IMR-90 (cell line): Measurements from ENCODE around the gene BCAS1. TPM values are rescaled to one million over a fixed set of nuclear protein-coding genes. Genes with fewer than 3 reads are reported as not detected.

Experiments used
- ATAC-seq: fragments of 200-7000 bp; cut with Tn5 transposase; 2 replicates; pipeline ENCODE4 v1.9.1; 2020; ENCODE audit warnings: low read depth, mild to moderate bottlenecking, moderate library complexity
- Bru-seq: library from RNA; stranded (reverse); fragments of 400-500 nt; gene quantifications from one replicate; lab custom pipeline; 2021; lab: Mats Ljungman, UMichigan
- BruChase-seq, 2 experiments: library from RNA; stranded (reverse); fragments of 400-500 nt; gene quantifications; one replicate each; lab custom pipeline; 2021; lab: Mats Ljungman, UMichigan
- BruUV-seq: library from RNA; stranded (reverse); fragments of 400-500 nt; replicated peaks from 2 replicates; lab custom pipeline; 2021; lab: Mats Ljungman, UMichigan
- CTCF ChIA-PET: fragments of 300-600 bp; formaldehyde crosslinking; extraction: SDS; loops from one replicate; lab custom pipeline; 2021; ENCODE audit warnings: antibody characterized with exemption; lab: Yijun Ruan, JAX
- POLR2A ChIA-PET: fragments of 300-600 bp; sonication (Branson Sonifier 250); formaldehyde crosslinking; loops from one replicate; lab custom pipeline; 2022; ENCODE audit warnings: antibody characterized with exemption; ENCODE audit not compliant: unreplicated experiment; lab: Charles Lee
- DNase-seq: peaks from one replicate; pipeline ENCODE4 v3.0.0; 2013
- H2AFZ ChIP-seq: replicated peaks from 2 replicates; pipeline ENCODE3; 2013; ENCODE audit warnings: low read length, mild to moderate bottlenecking; ENCODE audit not compliant: poor library complexity
- H2AK5ac ChIP-seq: 2 replicates; pipeline ENCODE4 v1.6.1; 2013; ENCODE audit warnings: low read depth, low read length, inconsistent platforms
- H2AK9ac ChIP-seq: replicated peaks from 2 replicates; pipeline ENCODE3; 2013; ENCODE audit warnings: mild to moderate bottlenecking, low read depth, low read length, moderate library complexity; ENCODE audit not compliant: poor library complexity
- H2BK120ac ChIP-seq: 2 replicates; pipeline ENCODE4 v1.6.1; 2013; ENCODE audit warnings: low read depth, low read length, inconsistent platforms
- H2BK15ac ChIP-seq: 3 replicates; pipeline ENCODE4 v1.6.1; 2013; ENCODE audit warnings: low read depth, low read length, inconsistent platforms
- H2BK20ac ChIP-seq: 2 replicates; pipeline ENCODE4 v1.6.1; 2013; ENCODE audit warnings: low read depth, mild to moderate bottlenecking, inconsistent platforms, low read length, moderate library complexity
- H2BK5ac ChIP-seq: 2 replicates; pipeline ENCODE4 v1.6.1; 2013; ENCODE audit warnings: mild to moderate bottlenecking, low read depth, low read length, inconsistent platforms; ENCODE audit not compliant: poor library complexity, severe bottlenecking
- H3K14ac ChIP-seq: replicated peaks from 2 replicates; pipeline ENCODE4 v1.6.1; 2013; ENCODE audit warnings: low read depth, low read length, inconsistent platforms
- H3K18ac ChIP-seq: 2 replicates; pipeline ENCODE4 v1.6.1; 2013; ENCODE audit warnings: low read depth, low read length, control low read depth
- H3K23ac ChIP-seq: 2 replicates; pipeline ENCODE4 v1.6.1; 2013; ENCODE audit warnings: low read depth, low read length, inconsistent platforms
- H3K27ac ChIP-seq: 2 replicates; pipeline ENCODE4 v1.5.1; 2013; ENCODE audit warnings: mild to moderate bottlenecking, control low read depth, low read length; ENCODE audit not compliant: insufficient read depth
- H3K27me3 ChIP-seq: 2 replicates; pipeline ENCODE4 v1.6.1; 2013; ENCODE audit warnings: low read length; ENCODE audit not compliant: control insufficient read depth, insufficient read depth
- H3K36me3 ChIP-seq: 2 replicates; pipeline ENCODE4 v1.6.1; 2013; ENCODE audit warnings: low read length, mixed read lengths; ENCODE audit not compliant: control insufficient read depth, insufficient read depth
- H3K4ac ChIP-seq: 2 replicates; pipeline ENCODE4 v1.6.1; 2013; ENCODE audit warnings: low read depth, low read length, inconsistent platforms
- H3K4me1 ChIP-seq: 2 replicates; pipeline ENCODE4 v1.6.1; 2013; ENCODE audit warnings: low read length, mixed read lengths; ENCODE audit not compliant: control insufficient read depth, insufficient read depth
- H3K4me2 ChIP-seq: 2 replicates; pipeline ENCODE4 v1.6.1; 2013; ENCODE audit warnings: low read depth, mild to moderate bottlenecking, control low read depth, low read length, moderate library complexity
- H3K4me3 ChIP-seq: 2 replicates; pipeline ENCODE4 v1.5.1; 2013; ENCODE audit warnings: low read depth, mild to moderate bottlenecking, control low read depth, low read length, moderate library complexity; ENCODE audit not compliant: insufficient read depth
- H3K56ac ChIP-seq: 2 replicates; pipeline ENCODE4 v1.6.1; 2013; ENCODE audit warnings: low read length, inconsistent platforms; ENCODE audit not compliant: insufficient read depth; ENCODE audit errors: extremely low read depth
- H3K79me1 ChIP-seq, 2 experiments: 2 replicates each; pipeline ENCODE4 v1.6.1; 2013; ENCODE audit warnings: low read length in 2 of 2, inconsistent platforms in 1 of 2, low read depth in 1 of 2
- H3K9ac ChIP-seq: 2 replicates; pipeline ENCODE4 v1.6.1; 2013; ENCODE audit warnings: low read depth, low read length, control low read depth
- H3K9me1 ChIP-seq: 2 replicates; pipeline ENCODE4 v1.6.1; 2013; ENCODE audit warnings: low read length, inconsistent platforms; ENCODE audit not compliant: insufficient read depth
- H3K9me3 ChIP-seq: 2 replicates; pipeline ENCODE4 v1.6.1; 2013; ENCODE audit warnings: low read length; ENCODE audit not compliant: control insufficient read depth, insufficient read depth
- H4K20me1 ChIP-seq: 2 replicates; pipeline ENCODE4 v1.6.1; 2013; ENCODE audit warnings: low read length, inconsistent platforms; ENCODE audit not compliant: insufficient read depth
- H4K5ac ChIP-seq: 2 replicates; pipeline ENCODE4 v1.6.1; 2013; ENCODE audit warnings: mild to moderate bottlenecking, low read depth, low read length, control low read depth
- H4K8ac ChIP-seq, 2 experiments: 2 replicates each; pipeline ENCODE4 v1.6.1; 2013; ENCODE audit warnings: low read depth in 2 of 2, low read length in 2 of 2, control low read depth in 1 of 2, inconsistent platforms in 1 of 2
- H4K91ac ChIP-seq: 2 replicates; pipeline ENCODE4 v1.6.1; 2013; ENCODE audit warnings: low read depth, low read length, inconsistent platforms; ENCODE audit not compliant: insufficient read depth
- ELK1 ChIP-seq: fragments of 150-350 bp; IDR thresholded peaks from 2 replicates; pipeline ENCODE4 v1.6.1; 2016; ENCODE audit warnings: low read depth, mild to moderate bottlenecking, low read length, moderate library complexity, borderline replicate concordance
- FOS ChIP-seq: fragments of 150-350 bp; IDR thresholded peaks from 2 replicates; pipeline ENCODE4 v1.6.1; 2016; ENCODE audit warnings: low read depth, low read length
- MAFK ChIP-seq: IDR thresholded peaks from 2 replicates; pipeline ENCODE4 v1.6.1; 2012; ENCODE audit warnings: low read depth, low read length, improper control_type of control experiment
- WGBS, 2 experiments: methylation state at CpG; one replicate each; pipeline versions ENCODE4 v1.1.5 to v1.1.7; 2013; ENCODE audit warnings: missing lambda C conversion rate in 2 of 2; ENCODE audit not compliant: insufficient read length in 1 of 2; ENCODE audit errors: extremely low coverage in 2 of 2; 5-methylcytosine and 5-hydroxymethylcytosine counted together
- dilution Hi-C: fragments of 300-500 bp; cut with HindIII; formaldehyde crosslinking; loops from one replicate; pipeline ENCODE4 v1.14.3; 2018; ENCODE audit warnings: low sequenced_read_pairs; ENCODE audit not compliant: unreplicated experiment
- in situ Hi-C: fragments of 300-500 bp; cut with MboI; formaldehyde crosslinking; loops from 3 replicates; pipeline ENCODE4 v1.14.3; 2019; ENCODE audit warnings: low sequenced_read_pairs, inconsistent platforms, mixed read lengths
- intact Hi-C: fragments of 100-400 bp; cut with micrococcal nuclease; formaldehyde crosslinking; loops from 2 replicates; pipeline ENCODE4 v1.10.0; 2022
- long read RNA-seq: library from polyadenylated mRNA; unstranded; transcript quantifications from one replicate; pipeline ENCODE4 v2.0.0, GENCODE V29; 2021; ENCODE audit not compliant: unreplicated experiment
- polyA plus RNA-seq, 3 experiments: library from polyadenylated mRNA; depleted of rRNA; stranded (reverse); fragments of >200 nt; gene quantifications; 2 replicates each; pipeline ENCODE4 v1.2.3, GENCODE V29; 2012; ENCODE audit warnings: low replicate concordance in 1 of 3
- total RNA-seq: library from RNA; depleted of rRNA; stranded (reverse); fragments of >200 nt; gene quantifications from 2 replicates; pipeline ENCODE4 v1.2.3, GENCODE V29; 2012; rRNA removed

The BCAS1 gene
- under 0.01 TPM in 2 replicates for total RNA-seq
- polyA plus RNA-seq (2012; rRNA removed), result not detected in 2 replicates
- not detected in 2 replicates for polyA plus RNA-seq (2012; cell fraction: cytosol; rRNA removed)
- not detected in 2 replicates for polyA plus RNA-seq (2012; cell fraction: nucleus; rRNA removed; ENCODE audit: low replicate concordance)
- percentile 14 among the genes with signal in this experiment for Bru-seq, nascent RNA
- percentile 17 among the genes with signal in this experiment for BruChase-seq, experiment 1, labeled RNA remaining after a 6-hour chase
- percentile 13 among the genes with signal in this experiment for BruChase-seq, experiment 2, labeled RNA remaining after a 2-hour chase
- long read RNA-seq, result 0 reads

- no peak within 1 kb of the TSS for H4K5ac ChIP-seq
- H2AK9ac ChIP-seq, result no peak within 1 kb of the TSS
- no peak within 1 kb of the TSS for H2AK5ac ChIP-seq
- no peak for TF ChIP-seq FOS
- TF ChIP-seq ELK1, result no peak
- no peak for TF ChIP-seq MAFK
- no peaks in the 10 kb centered on the region for H3K9me3 ChIP-seq
- intact Hi-C loops (no loop called here), in situ Hi-C loops (no loop called here), dilution Hi-C loops (no loop called here)
- H3K18ac ChIP-seq, result no peak within 1 kb of the TSS
- H3K4me2 ChIP-seq, result no peak within 1 kb of the TSS
- H4K91ac ChIP-seq, result no peak within 1 kb of the TSS
- WGBS, 2 experiments, result no CpG with 5 or more reads among the region's 11 CpGs
- no peak within 1 kb of the TSS for H2AFZ ChIP-seq
- ATAC-seq (no peak), DNase-seq (no peak)
- H3K4ac ChIP-seq, result no peak within 1 kb of the TSS
- H3K9me1 ChIP-seq, result no peaks in the 10 kb centered on the region
- no peak within 1 kb of the TSS for H3K4me3 ChIP-seq
- no TSS peak for BruUV-seq
- ChIA-PET POLR2A (no interaction called here), CTCF (no interaction called here)
- peaks cover 2% of the 10 kb centered on the region for H3K27me3 ChIP-seq
- H3K14ac ChIP-seq, result no peak within 1 kb of the TSS
- no peak within 1 kb of the TSS for H2BK5ac ChIP-seq
- H2BK20ac ChIP-seq, result no peak within 1 kb of the TSS
- H3K23ac ChIP-seq, result no peak within 1 kb of the TSS
- no peak within 1 kb of the TSS for H3K56ac ChIP-seq
- H4K20me1 ChIP-seq, result no peaks in the 10 kb centered on the region
- no peak within 1 kb of the TSS for H4K8ac ChIP-seq
- H2BK15ac ChIP-seq, result no peak within 1 kb of the TSS
- H3K79me1 ChIP-seq, result no peaks in the 10 kb centered on the region
- H3K27ac ChIP-seq, result no peak within 1 kb of the TSS
- H2BK120ac ChIP-seq, result no peak within 1 kb of the TSS
- H3K4me1 ChIP-seq, result no peaks in the 10 kb centered on the region
- no peak within 1 kb of the TSS for H3K9ac ChIP-seq
- no peaks in the 10 kb centered on the region for H3K36me3 ChIP-seq
Measured at GRCh38 chr20:54070187-54070987, at the start of gene BCAS1. Gene BCAS1, minus strand, starts transcription at chr20:54070594. Its CDS starts 11,876 bp downstream, at chr20:54058718.
